ENCODE measurements around the gene ATP2B3. TPM values are rescaled to one million over a fixed set of nuclear protein-coding genes. Genes with fewer than 3 reads are reported as not detected.

The ATP2B3 gene
- total and polyA plus RNA-seq, 10 of the 15 experiments (the other 5 are each of a cell fraction or from before 2014, with no cell fraction given) = 0.01 TPM; not detected in 9

- BruUV-seq (replicated peaks) = no TSS peak
- ChIA-PET SMC1A (ENCODE audit: uncharacterized antibody, unreplicated experiment) (no interaction called here), POLR2A (no interaction called here), CTCF (interaction anchor here (1.1 kb wide), 1 partner anchor 102 kb away, joined by 3 read pairs; no protein-coding TSS in a partner anchor), RAD21 (ENCODE audit: unreplicated experiment) (no interaction called here)
- Histone ChIP-seq H3K27me3 (replicated peaks in 1 of 2; ENCODE audit: control insufficient read depth in 2 of 2, insufficient read depth in 2 of 2, low read length in 1 of 2) (no peaks in the 10 kb centered on the region; a peak in 2 of 4 replicates), H4K20me1 (ENCODE audit: control insufficient read depth, insufficient read depth) (no peaks in the 10 kb centered on the region), H3K36me3 (ENCODE audit: control insufficient read depth in 2 of 2, insufficient read depth in 2 of 2, low read length in 1 of 2) (no peaks in the 10 kb centered on the region), H3K9me3 (replicated peaks; ENCODE audit: control insufficient read depth, insufficient read depth, low read length) (no peaks in the 10 kb centered on the region), H3K27ac (ENCODE audit: control insufficient read depth, insufficient read depth) (no peak overlapping the region), H3K79me2 (ENCODE audit: control insufficient read depth, insufficient read depth, low read length) (no peaks in the 10 kb centered on the region), H3K4me1 (ENCODE audit: control insufficient read depth, insufficient read depth, low read length) (no peaks in the 10 kb centered on the region), H3K4me3 (no peak overlapping the region), H2AFZ (ENCODE audit: control insufficient read depth, low read depth, low read length) (no peak overlapping the region), H3K9ac (ENCODE audit: control insufficient read depth, insufficient read depth, low read length) (no peak overlapping the region), H3K4me2 (ENCODE audit: control insufficient read depth, insufficient read depth) (no peak overlapping the region)
- TF ChIP-seq MXI1 (IDR thresholded peaks at IDR 0.05; ENCODE audit: low read depth, low read length) = no peak
- TF ChIP-seq STAT1 (conservative IDR thresholded peaks at IDR 0.05) = no peak
- no peak for TF ChIP-seq BRCA1 (IDR thresholded peaks at IDR 0.05; ENCODE audit: low read depth, low read length)
- no peak for TF ChIP-seq SP1 (IDR thresholded peaks at IDR 0.05; ENCODE audit: low read depth, low read length)
- TF ChIP-seq PML (IDR thresholded peaks at IDR 0.05; ENCODE audit: low read length) = no peak
- no peak for TF ChIP-seq SUZ12 (IDR thresholded peaks at IDR 0.05; ENCODE audit: unreplicated experiment)
- TF ChIP-seq BCL11A (IDR thresholded peaks at IDR 0.05; ENCODE audit: low read depth, low read length) = no peak
- TF ChIP-seq ZNF384 (IDR thresholded peaks at IDR 0.05; ENCODE audit: borderline replicate concordance, low read depth, low read length) = no peak
- ATAC-seq = no peak
- no peak for FAIRE-seq
- 36% methylated on average over 9 of the region's 9 CpGs for WGBS (ENCODE audit: insufficient coverage, insufficient replicate concordance, low lambda C conversion rate, missing lambda C conversion rate)
- in situ Hi-C loops (cut with MboI) = no loop called here
- no peak for DNase-seq (ENCODE audit: low read depth, low spot score)
- intact Hi-C loops (cut with micrococcal nuclease; ENCODE audit: unreplicated experiment) = loop anchor here (5.0 kb wide), 1 partner anchor 392 kb away; no protein-coding TSS in a partner anchor
Measured at GRCh38 chrX:153560000-153560399, 42.6 kb downstream of the ATP2B3 start.

- H3K36me3 ChIP-seq (ENCODE audit: control insufficient read depth in 2 of 2, insufficient read depth in 2 of 2, low read length in 1 of 2) = no peaks in the 10 kb centered on the region
- in situ Hi-C loops (cut with MboI) = no loop called here
- TF ChIP-seq RUNX3 (IDR thresholded peaks at IDR 0.05; ENCODE audit: low read length) (no peak), PML (IDR thresholded peaks at IDR 0.05; ENCODE audit: low read length) (no peak), ZNF274 (IDR thresholded peaks at IDR 0.05; ENCODE audit: insufficient read depth, insufficient read length) (no peak), ELK1 (IDR thresholded peaks at IDR 0.05; ENCODE audit: low read depth, low read length) (no peak), EP300 (IDR thresholded peaks at IDR 0.05; ENCODE audit: borderline replicate concordance in 1 of 2, control insufficient read depth in 1 of 2, low read depth in 2 of 2, low read length in 2 of 2) (no peak)
- no peaks in the 10 kb centered on the region; a peak in 2 of 4 replicates for H3K27me3 ChIP-seq (replicated peaks in 1 of 2; ENCODE audit: control insufficient read depth in 2 of 2, insufficient read depth in 2 of 2, low read length in 1 of 2)
- no peaks in the 10 kb centered on the region for H4K20me1 ChIP-seq (ENCODE audit: control insufficient read depth, insufficient read depth)
- no peak for DNase-seq (ENCODE audit: low read depth, low spot score)
- no peak for ATAC-seq
- H3K79me2 ChIP-seq (ENCODE audit: control insufficient read depth, insufficient read depth, low read length) = no peaks in the 10 kb centered on the region
- H2AFZ ChIP-seq (ENCODE audit: control insufficient read depth, low read depth, low read length) = no peak overlapping the region
- CTCF ChIA-PET = interaction anchor here (1.1 kb wide), 1 partner anchor 101 kb away, joined by 3 read pairs; no protein-coding TSS in a partner anchor
- no peak overlapping the region for H3K27ac ChIP-seq (ENCODE audit: control insufficient read depth, insufficient read depth)
- H3K4me1 ChIP-seq (ENCODE audit: control insufficient read depth, insufficient read depth, low read length) = no peaks in the 10 kb centered on the region
- intact Hi-C loops (cut with micrococcal nuclease; ENCODE audit: unreplicated experiment) = no loop called here
- FAIRE-seq = no peak
- H3K4me3 ChIP-seq = no peak overlapping the region
- no peak overlapping the region for H3K4me2 ChIP-seq (ENCODE audit: control insufficient read depth, insufficient read depth)
- WGBS (ENCODE audit: insufficient coverage, insufficient replicate concordance, low lambda C conversion rate, missing lambda C conversion rate) = 57% methylated on average over 22 of the region's 22 CpGs
- RAD21 ChIA-PET (ENCODE audit: unreplicated experiment) = no interaction called here
- POLR2A ChIA-PET = no interaction called here
- SMC1A ChIA-PET (ENCODE audit: uncharacterized antibody, unreplicated experiment) = no interaction called here
- H3K9ac ChIP-seq (ENCODE audit: control insufficient read depth, insufficient read depth, low read length) = no peak overlapping the region
- no TSS peak for BruUV-seq (replicated peaks)
- H3K9me3 ChIP-seq (replicated peaks; ENCODE audit: control insufficient read depth, insufficient read depth, low read length) = no peaks in the 10 kb centered on the region
Measured at GRCh38 chrX:153560466-153560865, 43.0 kb downstream of the ATP2B3 start.

Measured in GM12878 (cell line).